ENCODE measurements around the gene NELFB.

The NELFB gene

GRCh38 chr9:137319739-137320551 is 64.8 kb downstream of the NELFB start:
- DNase-seq (ENCODE audit: low read depth in 1 of 2, low spot score in 1 of 2) = no peak
- in situ Hi-C loops (cut with HindIII; ENCODE audit: low pct_unique_long_range_greater_than_20kb, low sequenced_read_pairs) = no loop called here
- TF ChIP-seq JUND (IDR thresholded peaks at IDR 0.05; ENCODE audit: low read depth) = no peak

- in situ Hi-C loops (cut with HindIII; ENCODE audit: low pct_unique_long_range_greater_than_20kb, low sequenced_read_pairs) = no loop called here
- DNase-seq (ENCODE audit: low read depth in 1 of 2, low spot score in 1 of 2) = no peak
- TF ChIP-seq JUND (IDR thresholded peaks at IDR 0.05; ENCODE audit: low read depth) = no peak
Measured at GRCh38 chr9:137320555-137321384, 65.6 kb downstream of the NELFB start.

GRCh38 chr9:137321726-137322361 is 66.7 kb downstream of the NELFB start:
- no peak for TF ChIP-seq JUND (IDR thresholded peaks at IDR 0.05; ENCODE audit: low read depth)
- in situ Hi-C loops (cut with HindIII; ENCODE audit: low pct_unique_long_range_greater_than_20kb, low sequenced_read_pairs) = no loop called here
- no peak for DNase-seq (ENCODE audit: low read depth in 1 of 2, low spot score in 1 of 2)

All from T47D (cell line).